Right renal pelvis (tissue), 4 donors: ENCODE data around the gene QSER1. TPM values are rescaled to one million over a fixed set of nuclear protein-coding genes. Genes with fewer than 3 reads are reported as not detected.

Experiments used
- DNase-seq, 4 donors: peaks; one replicate each; pipeline ENCODE4 v3.0.0-alpha.2; 2013; ENCODE audit warnings: low read depth in 4 of 4, low spot score in 3 of 4, missing footprints in 1 of 4
- polyA plus RNA-seq, 4 donors: library from polyadenylated mRNA; unstranded; fragments of 120-200 nt; gene quantifications; one replicate each; pipeline ENCODE4 v1.2.1, GENCODE V29; 2013; ENCODE audit not compliant: insufficient read length in 4 of 4

QSER1 gene
- polyA plus RNA-seq, 4 donors: 35.7 to 48.8 (median 42.2) TPM

DNA sequence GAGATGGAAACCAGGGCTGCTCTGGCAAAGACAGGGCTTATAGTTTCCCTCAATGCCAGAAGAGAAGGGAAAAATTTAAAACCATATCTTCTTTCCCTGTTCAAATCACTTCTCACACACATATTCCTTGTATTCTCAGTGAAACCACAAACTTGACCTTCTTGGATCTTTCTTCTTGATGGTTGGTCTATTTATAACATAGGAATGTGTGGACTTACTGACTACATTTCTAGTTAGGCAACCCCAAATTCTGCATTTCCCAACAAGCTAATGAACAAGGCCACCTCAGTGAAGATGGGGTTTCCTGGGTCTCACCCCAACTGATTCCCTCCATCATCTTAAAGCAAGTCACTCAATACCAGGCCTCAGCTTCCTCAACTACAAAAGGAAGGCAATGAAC is 3.8 kb upstream of the QSER1 start:
- no peak for DNase-seq

DNA sequence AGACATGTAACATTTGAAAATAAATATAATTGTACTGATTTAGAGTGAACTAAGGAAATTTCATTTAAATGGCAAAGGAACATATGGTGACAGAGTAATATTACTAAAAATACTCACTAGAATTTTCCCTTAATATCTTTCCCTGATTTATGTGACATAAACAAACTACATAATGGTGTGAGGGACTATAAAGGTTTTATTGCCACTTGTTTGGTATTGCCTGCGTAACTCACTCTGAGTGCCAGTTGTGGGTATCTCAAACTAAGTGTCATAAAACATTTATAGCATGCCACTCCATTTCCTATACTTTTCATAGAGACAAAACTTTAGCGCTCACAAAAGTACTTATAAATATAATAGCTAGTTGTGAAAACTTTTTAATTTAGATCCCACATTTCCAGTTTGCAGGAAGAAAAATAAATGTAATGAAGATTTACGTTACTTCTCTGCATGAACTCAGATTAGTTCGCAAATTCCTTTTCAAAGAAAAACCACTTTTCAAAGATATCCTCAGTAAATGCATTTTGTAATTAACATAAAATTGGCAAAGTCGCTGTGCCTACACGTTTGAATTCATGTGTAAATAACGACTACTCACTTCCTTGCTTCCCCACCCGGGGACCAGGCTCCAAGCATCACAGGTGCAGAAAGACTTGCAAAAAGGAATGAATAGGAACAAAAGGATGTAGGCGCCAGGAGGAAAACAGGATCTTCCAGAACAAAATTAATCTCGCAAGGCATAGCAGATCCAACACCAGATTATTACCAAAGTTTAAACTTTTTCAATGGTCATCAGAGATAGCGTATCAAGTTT is 1.6 kb upstream of the QSER1 start:
- DNase-seq: no peak

DNA sequence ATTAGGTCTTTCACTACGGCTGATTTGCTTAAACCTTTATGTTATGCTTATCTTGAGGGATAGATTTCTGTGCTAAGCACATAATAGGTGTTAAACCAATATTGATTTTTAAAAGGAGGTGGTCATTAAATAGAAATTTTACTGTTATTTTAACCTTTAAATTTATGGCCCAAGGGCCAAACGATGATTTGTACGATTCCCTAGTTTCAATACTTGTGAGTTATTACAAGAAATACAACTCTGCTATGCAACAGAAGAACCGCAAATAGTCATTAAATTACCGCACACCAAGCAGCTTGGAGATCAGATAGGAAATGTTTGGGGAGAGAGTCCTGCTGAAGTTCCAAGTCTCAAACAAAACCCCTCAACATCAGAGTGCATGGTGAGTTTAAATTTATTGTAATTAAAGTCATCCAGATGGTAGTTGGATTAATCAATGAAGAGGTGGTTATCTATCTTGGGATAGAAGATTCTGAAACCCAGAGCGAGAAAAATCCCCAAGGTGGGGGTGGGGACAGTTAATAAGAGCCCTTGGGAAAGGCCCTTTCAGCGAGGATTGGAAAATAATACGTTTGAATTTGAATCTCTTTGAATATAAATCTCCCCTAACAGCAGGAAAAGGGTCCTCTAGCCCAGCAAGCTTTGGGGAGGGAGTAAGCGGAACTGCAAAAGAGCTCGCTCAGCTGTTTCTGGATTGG is 805 bp upstream of the QSER1 start:
- DNase-seq: peak in 2 of 4 donors; percentile 49 to 60

DNA sequence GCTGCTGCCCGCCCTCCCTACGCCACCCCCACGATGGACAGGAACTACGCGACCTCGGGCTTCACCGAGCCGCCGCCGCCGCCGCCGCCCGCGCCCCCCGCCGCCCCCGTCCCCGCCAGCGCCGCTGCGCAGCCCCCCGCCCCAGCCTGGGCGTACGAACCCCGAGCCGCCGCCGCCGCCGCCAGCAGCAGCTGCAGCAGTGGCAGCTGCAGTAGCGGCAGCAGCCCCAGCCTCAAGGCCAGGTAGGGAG is 407 bp downstream of the QSER1 start:
- DNase-seq: no peak

DNA sequence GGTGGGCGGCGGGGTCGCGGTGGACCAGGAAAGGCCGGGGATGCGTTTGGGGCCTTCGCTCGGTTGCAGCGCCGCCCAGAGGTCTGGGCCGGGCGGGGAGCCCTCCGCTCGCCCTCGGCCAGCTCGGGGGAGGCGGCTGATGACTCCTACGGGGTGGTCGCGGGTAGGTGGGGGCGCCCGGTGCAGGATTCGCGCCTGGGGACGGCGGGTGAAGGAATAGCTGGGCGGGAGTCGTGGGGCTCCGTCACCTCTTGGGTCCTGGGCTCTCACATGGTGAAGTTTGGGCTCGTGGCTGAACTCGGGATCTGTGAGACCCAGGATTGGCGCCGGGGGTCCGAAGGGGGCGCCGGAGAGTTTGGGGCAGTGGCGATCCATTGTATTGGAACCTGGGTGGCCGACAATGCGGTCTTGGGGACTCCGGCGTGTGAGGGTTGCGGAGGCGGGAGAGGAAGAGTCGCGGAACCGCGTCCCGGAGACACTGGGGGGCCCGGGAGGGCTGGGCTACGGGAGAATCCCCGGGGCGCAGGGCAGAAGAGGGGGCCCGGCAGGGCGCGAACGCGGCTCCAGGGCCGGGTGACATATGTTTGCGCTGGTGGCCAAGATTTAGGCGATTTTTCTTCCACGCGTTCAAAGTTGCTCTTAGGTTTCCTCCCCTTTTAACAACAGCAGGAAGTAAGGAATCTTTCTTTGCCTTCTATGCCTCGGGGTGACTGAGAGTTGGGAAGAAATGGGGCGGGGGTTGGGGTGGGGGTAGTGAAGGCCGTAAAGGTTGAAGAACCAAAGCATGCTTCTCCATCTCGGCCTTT is 935 bp downstream of the QSER1 start:
- peak in 2 of 4 donors; percentile 47 to 60 for DNase-seq

DNA sequence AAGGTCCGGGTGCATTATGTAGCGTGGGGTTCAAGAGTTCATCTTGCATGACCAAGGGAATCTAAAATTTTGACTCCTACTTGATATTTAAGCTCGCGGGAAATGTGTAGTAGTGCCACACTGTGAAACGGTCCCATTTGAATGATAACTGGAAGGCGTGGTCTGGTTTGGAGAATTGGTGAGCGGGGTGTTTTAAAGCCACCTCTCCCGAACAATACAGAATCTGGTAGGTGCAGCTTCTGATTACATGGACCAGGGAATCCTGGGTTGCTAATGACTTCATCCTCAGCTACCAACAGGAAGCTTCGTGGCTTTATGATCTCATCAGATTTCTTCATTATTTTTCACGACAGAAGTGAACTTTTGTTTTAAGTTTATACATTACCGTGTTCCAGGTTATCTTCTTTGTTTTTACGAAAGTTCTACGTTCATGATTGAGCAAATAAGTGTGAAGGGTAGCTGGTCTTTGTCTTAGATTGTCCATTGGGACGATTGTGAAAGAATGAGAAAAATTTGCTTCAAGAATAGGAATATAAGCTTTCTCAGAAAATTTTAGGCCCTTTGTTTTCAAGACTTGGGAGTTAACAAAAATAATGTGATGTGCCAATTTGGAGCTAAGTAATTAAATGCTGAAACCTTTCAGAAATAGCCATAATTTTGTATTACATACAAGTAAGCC is 1.7 kb downstream of the QSER1 start:
- peak in 3 of 4 donors; percentile 50 to 67 (median 60) for DNase-seq

DNA sequence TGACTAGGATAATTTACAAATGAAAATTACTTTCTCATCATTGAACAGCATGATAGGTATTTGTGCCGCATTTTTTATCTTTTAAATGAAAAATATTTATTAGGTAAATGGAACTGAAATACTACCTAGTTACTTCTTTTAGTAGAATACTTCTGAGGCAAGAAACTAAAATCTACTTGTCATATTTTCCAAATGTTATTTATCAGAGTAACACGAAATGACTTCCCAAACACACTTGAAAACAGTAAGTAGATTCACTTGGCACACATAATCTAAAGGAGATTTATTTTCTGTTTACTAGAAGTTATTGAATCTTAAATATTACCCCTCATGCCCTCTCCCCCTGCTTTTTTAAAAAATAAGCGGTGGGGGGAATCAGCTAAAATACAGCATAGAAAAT is 2.3 kb downstream of the QSER1 start:
- DNase-seq: no peak

DNA sequence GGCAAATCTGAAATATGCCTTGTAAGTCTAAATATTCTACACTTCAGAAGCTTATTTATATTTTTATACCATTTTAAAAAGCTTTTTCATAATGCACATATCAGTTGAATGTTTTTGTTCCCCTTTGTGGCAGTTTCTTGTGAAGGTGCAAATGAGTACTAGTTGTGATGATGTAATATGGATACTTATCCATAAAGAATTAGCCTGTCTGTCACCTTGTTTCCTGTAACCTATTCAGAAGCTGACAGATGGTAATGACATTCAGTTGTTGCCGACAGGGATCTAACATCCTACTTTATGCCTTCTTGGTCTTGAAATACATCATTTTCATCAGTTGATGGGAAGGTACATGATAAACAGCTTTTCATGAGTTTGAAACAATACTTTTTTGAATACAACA is 2.9 kb downstream of the QSER1 start:
- DNase-seq: no peak

DNA sequence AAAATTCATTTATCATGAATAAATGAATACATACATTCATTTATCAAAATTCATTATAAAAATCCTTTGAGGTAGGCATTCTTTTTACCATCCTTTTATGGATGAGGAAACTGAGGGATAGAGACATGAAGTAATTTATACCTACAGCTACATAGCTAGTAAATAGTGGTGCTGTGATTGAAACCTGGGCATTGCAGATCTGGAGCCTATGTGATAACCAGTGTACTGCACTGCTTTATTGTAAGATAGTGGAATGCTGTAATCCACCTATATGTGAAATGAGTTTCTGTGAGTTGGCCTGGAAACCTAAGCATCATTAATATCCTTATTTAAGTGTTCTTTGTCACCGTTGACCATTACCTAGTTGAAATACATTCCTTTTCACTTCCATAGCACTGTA is 4.5 kb downstream of the QSER1 start:
- DNase-seq: no peak

DNA sequence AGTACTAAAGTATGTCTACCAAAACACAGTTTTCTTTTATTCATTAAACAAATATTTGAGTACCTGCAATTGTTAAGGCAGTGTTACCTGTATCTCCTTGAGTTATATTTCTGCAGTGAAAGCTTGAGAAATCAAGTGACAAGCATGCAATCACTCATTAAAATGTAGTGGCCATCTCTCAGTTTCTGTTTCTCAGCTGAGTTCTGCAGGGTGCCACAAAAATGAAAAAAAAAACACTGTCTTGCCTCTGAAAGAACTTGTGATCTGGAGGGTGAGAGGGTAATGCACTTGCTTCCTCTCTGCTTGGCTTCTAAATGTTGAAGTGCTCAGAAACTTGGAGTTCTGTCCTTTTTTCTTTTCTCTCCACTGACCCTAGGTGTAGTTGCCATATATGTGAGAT is 6.8 kb downstream of the QSER1 start:
- DNase-seq: no peak

DNA sequence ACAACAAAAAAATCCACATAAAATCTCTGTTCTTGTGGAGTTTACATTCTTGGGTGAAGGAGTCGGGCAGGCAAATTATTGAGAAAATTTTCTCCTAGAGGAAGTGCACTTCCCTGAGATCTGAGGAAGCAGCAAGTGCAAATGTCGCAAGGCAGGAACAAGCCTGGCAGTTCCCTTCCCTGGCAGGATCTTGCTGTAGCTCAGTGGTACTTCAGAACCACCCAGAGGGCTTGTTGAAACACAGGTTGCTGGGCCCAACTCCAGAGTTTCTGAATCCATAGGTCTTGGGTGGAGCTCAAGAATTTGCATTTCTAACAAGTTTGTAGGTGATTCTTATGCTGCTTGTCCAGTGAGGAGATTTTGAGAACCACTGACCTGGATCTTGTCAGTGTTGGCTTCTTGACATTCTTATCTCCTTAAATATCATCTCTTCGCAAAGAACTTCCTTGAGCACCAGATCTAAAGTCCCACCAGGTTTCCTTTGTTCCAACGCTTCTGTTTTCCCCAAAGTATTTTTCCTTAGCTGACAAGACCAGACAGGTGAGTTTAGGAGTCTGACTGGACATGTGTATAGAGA is 9.6 kb downstream of the QSER1 start:
- no peak for DNase-seq

DNA sequence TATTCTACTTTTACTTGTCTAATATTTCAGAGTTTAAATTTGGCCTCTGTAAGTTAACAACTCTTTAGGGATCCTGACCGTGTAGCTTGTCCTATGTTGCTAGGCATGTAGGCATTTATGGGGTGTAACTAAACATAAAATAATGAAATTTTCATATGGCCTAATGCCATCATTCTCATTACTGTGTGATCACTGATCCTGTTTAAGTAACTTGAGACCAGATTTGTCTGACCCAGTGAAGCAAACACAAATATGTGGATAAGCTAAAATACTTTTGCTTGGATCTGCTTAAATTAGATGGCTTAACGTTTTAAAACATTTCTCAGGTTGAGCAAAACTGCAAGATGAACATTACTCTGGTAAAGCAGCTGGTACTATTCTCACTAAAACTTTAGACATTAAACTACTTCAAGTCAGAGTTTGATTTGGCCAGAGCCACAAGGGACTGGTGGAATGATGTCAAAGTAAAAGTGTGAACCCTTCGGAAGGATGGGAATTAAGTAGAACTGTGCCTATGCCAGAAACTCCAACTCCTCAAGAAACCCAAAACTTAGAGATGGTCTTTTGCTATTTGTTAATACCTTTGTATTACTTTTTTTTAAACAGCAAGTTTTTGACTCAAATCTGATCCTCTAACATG is 12.5 kb downstream of the QSER1 start:
- no peak for DNase-seq

DNA sequence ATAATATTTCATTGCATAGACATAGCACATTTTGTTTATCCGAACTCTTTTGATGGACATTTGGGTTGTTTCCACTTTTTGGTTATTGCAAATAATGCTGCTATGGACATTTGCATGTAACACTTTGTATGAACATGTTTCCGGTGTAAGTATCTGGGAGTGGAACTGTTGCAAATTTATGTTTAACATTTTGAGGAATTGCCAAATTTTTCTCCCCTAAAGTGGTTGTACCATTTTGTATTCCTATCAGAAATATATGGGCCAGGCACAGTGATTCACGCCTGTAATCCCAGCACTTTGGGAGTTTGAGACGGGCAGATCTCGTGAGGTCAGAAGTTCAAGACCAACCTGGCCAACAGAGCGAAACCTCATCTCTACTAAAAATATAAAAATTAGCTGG is 16.0 kb downstream of the QSER1 start:
- DNase-seq: no peak

DNA sequence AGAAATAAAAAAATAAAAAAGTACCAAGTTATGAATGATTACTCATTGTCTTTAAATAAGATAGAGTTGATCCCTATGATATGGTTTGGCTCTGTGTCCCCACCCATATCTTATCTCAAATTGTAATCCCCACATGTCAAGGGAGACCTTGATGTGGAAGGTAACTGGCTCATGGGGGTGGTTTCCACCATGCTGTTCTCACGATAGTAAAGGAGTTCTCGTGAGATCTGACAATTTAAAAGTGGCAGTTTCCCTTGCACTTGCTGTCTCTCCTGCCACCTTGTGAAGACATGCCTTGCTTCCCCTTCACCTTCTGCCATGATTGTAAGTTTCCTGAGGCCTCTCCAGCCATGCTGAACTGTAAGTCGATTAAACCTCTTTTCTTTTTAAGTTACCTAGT is 18.8 kb downstream of the QSER1 start:
- DNase-seq: no peak

DNA sequence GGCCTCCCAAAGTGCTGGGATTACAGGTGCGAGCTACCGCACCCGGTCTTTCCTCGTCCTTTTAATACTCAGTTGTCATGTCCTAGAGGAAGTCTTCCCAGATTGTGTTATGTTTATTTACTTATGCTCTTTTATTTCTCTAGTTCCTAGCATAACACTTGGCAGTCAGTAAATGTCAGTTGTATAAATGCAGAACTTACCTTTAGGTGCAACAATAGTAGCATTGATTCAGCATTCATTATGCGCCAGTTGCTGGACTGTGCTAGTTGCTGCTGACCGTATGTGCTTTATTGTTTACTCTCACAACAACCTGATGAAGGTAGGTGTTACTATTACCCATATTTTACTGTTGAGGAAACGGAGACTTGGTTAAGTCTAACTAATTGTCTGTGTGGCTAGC is 20.8 kb downstream of the QSER1 start:
- DNase-seq: no peak

DNA sequence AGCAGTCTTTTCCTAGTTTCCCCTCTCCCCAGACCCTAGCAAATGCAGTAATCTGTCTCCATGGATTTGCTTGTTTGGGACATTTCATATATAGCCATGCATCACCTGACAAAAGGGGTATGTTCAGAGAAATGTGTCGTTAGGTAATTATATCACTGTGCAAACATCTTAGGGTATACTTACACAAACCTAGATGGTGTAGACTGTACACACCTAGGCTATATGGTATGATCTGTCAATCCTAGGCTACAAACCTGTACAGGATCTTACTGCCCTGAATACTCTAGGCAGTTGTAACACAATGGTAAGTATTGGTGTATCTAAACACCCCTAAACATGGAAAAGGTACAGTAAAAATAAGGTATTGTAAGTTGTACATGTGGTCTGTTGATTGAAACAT is 23.8 kb downstream of the QSER1 start:
- no peak for DNase-seq

DNA sequence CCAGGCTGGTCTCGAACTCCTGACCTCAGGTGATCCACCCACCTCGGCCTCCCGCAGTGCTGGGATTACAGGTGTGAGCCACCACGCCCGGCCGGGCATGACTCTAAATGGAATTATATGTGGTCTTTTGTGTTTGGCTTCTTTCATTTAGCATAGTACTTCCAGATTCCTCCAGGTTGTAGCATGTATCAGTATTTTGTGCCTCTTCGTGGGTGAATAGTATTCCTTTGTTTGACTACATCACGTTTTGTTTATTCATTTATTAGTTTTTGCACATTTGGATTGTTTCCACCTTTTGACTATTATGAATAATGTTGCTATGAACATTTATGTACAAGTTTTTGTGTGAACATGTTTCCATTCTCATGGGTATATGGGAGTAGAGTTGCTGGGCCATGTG is 24.4 kb downstream of the QSER1 start:
- no peak for DNase-seq

DNA sequence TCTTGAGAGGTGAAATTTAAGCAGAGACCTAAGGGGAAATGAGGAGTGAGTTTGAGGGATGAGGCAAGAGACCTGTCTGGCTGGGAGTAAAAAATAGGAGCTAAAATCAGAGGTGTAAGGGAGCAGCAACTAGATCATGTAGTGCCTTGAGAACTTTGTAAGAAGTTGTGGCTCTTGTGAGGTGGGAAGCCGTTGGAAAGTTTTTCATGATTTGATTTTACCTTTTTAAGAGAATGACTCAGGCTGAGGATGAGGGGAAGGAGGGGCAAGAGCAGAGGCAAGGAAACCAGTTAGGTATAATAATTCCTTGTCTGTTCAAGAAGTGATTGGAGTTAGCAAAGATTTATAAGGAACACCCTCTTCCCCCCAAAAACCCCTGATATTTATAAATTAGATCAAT is 25.8 kb downstream of the QSER1 start:
- DNase-seq: no peak

DNA sequence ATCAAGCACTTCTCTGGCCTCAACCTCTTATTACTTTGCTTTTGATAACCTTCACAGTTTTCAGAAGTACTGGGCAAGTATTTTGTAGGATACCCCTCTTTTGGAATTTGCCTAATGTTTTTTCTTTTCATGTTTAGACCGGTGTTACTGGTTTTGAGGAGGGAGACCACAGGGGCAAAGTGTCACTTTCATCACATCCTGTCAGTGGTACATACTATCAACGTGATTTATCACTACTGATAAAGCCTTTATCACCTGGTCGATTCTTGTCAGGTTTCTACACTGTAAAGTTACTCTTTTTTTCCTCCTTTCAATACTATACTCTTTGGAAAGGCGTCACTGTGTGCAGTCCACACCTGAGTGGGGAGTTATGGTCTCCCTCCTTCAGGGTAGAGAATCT is 26.7 kb downstream of the QSER1 start:
- DNase-seq: no peak

DNA sequence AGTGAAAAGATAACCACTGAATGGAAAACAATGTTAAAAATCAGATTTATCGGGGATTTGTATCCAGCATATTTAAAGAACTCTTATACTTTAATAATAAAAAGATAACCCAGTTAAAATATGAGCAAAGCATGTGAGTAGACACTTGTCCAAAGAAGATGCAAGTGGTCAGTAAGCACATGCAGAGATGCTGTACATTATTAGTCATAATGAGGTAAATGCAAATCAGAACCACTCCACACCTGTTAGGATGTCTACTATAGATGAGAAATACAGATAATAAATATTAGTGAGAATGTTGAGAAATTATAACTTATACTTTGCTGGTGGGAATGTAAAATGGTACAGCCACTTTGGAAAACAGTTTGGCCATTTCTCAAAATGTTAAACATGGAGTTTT is 28.0 kb downstream of the QSER1 start:
- DNase-seq: no peak
